Activated T-helper 1 cell treated with anti-CD3 and anti-CD28 coated beads, Interleukin-12 subunit alpha, Interleukin-12 subunit beta, Interleukin-2, Interleukin-4 antibody, amounts not matched to agents 30 ng/mL and 10 ng/mL and 1 ng/mL, durations not matched to agents 14 hours and 24 hours and 36 hours (primary cell): ENCODE data around the gene MAP3K6. TPM values are rescaled to one million over a fixed set of nuclear protein-coding genes. Genes with fewer than 3 reads are reported as not detected.

ENCODE experiments used
- DNase-seq: peaks from one replicate; pipeline ENCODE4 v3.0.0; 2021; ENCODE audit warnings: low spot score
- H3K27ac Mint-ChIP-seq: one replicate; pipeline ENCODE4 v1.8.0; 2021; ENCODE audit warnings: mild to moderate bottlenecking, mixed read lengths
- H3K27me3 Mint-ChIP-seq: one replicate; pipeline ENCODE4 v1.8.0; 2022; ENCODE audit warnings: mild to moderate bottlenecking, moderate library complexity, mixed read lengths; ENCODE audit not compliant: insufficient read depth
- H3K36me3 Mint-ChIP-seq: one replicate; pipeline ENCODE4 v1.8.0; 2021; ENCODE audit warnings: low read depth, mixed read lengths
- H3K4me1 Mint-ChIP-seq: one replicate; pipeline ENCODE4 v1.8.0; 2021; ENCODE audit warnings: low read depth, mixed read lengths
- H3K4me3 Mint-ChIP-seq: one replicate; pipeline ENCODE4 v1.8.0; 2021; ENCODE audit warnings: mild to moderate bottlenecking, moderate library complexity, mixed read lengths
- H3K9me3 Mint-ChIP-seq: one replicate; pipeline ENCODE4 v1.8.0; 2021; ENCODE audit warnings: mixed read lengths
- intact Hi-C: fragments of 100-400 bp; cut with micrococcal nuclease; formaldehyde crosslinking; loops from one replicate; pipeline ENCODE4 v1.15.1; 2024
- total RNA-seq: library from RNA; stranded (reverse); gene quantifications from 2 replicates; pipeline ENCODE4 v1.2.3, GENCODE V29; 2022

MAP3K6 gene
- total RNA-seq, 1 donor from 2014 or later = 11.2 TPM

GRCh38 chr1:27345272-27345671 lies 21.5 kb downstream of the MAP3K6 start:
- Mint-ChIP-seq H3K36me3 (peaks cover 19% of the 10 kb centered on the region), H3K4me1 (peaks cover 43% of the 10 kb centered on the region), H3K27ac (no peak overlapping the region), H3K27me3 (no peaks in the 10 kb centered on the region), H3K9me3 (no peaks in the 10 kb centered on the region), H3K4me3 (no peak overlapping the region)
- no peak for DNase-seq
- intact Hi-C loops = no loop called here

DNA sequence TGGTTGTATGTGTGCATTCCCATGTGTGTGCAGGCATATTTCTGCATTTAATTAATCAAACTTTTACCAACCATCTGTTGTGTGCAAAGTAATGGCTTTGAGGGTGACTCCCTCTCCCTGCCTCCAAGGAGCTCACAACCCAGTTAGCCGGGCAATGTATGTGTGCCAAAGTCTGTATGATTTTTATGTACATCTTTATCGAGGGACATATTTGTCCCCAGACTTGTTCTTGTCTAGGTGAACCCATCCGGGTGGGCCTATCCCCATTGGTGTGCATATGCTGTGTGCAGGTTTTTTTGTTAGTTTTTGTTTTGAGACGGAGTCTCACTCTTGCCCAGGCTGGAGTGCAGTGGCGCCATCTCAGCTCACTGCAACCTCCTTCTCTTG lies 23.1 kb downstream of the MAP3K6 start:
- Mint-ChIP-seq H3K9me3 (no peaks in the 10 kb centered on the region), H3K27ac (peak overlapping the region; percentile 99), H3K36me3 (peaks cover 28% of the 10 kb centered on the region), H3K4me1 (peaks cover 59% of the 10 kb centered on the region), H3K4me3 (peak overlapping the region; percentile 93), H3K27me3 (no peaks in the 10 kb centered on the region)
- DNase-seq = no peak
- intact Hi-C loops = loop anchor here (5.0 kb wide), 1 partner anchor 1209 kb away; the partner anchor contains the start of gene TRNAU1AP

- H3K27me3 Mint-ChIP-seq = no peaks in the 10 kb centered on the region
- peak overlapping the region; percentile 99 for H3K27ac Mint-ChIP-seq
- H3K4me1 Mint-ChIP-seq = peaks cover 59% of the 10 kb centered on the region
- peaks cover 26% of the 10 kb centered on the region for H3K36me3 Mint-ChIP-seq
- intact Hi-C loops = loop anchor here (1.0 to 5.0 kb wide), 2 partner anchors 14 to 1209 kb away; partner anchors contain the start of gene TRNAU1AP
- H3K9me3 Mint-ChIP-seq = no peaks in the 10 kb centered on the region
- peak overlapping the region; percentile 93 for H3K4me3 Mint-ChIP-seq
- peak; percentile 72 for DNase-seq
These were observed 23.8 kb downstream of the MAP3K6 start for GRCh38 chr1:27342778-27343638.

DNA sequence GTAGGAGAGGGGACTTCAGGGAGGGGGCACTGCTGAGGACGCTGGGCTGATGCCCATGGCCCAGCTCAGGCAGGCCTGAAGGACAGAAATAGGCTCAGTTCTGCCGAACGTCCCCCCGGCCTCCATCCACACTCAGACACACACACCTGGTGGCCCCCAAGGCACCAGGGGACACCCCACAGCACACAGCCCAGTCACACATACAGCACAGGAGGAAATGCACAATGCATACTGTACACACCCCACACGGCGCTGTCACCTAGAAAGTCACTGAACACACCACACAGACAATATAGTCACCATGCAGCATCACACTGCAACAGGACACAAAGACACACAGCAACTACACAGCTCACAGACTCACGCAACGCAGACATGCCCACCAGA lies 24.4 kb downstream of the MAP3K6 start:
- peak overlapping the region; percentile 99 for H3K27ac Mint-ChIP-seq
- H3K36me3 Mint-ChIP-seq = peaks cover 24% of the 10 kb centered on the region
- H3K9me3 Mint-ChIP-seq = no peaks in the 10 kb centered on the region
- H3K4me3 Mint-ChIP-seq = peak overlapping the region; percentile 93
- intact Hi-C loops = loop anchor here (1.0 to 5.0 kb wide), 2 partner anchors 15 to 1210 kb away; partner anchors contain the start of gene TRNAU1AP
- H3K27me3 Mint-ChIP-seq = no peaks in the 10 kb centered on the region
- peaks cover 59% of the 10 kb centered on the region for H3K4me1 Mint-ChIP-seq
- DNase-seq = no peak

GRCh38 chr1:27341525-27342252 lies 25.1 kb downstream of the MAP3K6 start, which contains the start of gene SYTL1:
Gene SYTL1, plus strand, starts transcription at chr1:27342022. Its CDS starts 3,313 bp downstream, at chr1:27345335.
- Mint-ChIP-seq H3K27me3 (no peaks in the 10 kb centered on the region), H3K4me3 (peak within 1 kb of the TSS; percentile 93), H3K27ac (peak within 1 kb of the TSS; percentile 99), H3K36me3 (peaks cover 24% of the 10 kb centered on the region), H3K4me1 (peaks cover 59% of the 10 kb centered on the region), H3K9me3 (no peaks in the 10 kb centered on the region)
- peak; percentile 63 for DNase-seq
- intact Hi-C loops = loop anchor here (1.0 to 5.0 kb wide), 3 partner anchors 16 to 1211 kb away; partner anchors contain the start of genes TMEM222 and TRNAU1AP

GRCh38 chr1:27339213-27339612 lies 27.5 kb downstream of the MAP3K6 start:
- no peak overlapping the region for H3K4me3 Mint-ChIP-seq

DNA sequence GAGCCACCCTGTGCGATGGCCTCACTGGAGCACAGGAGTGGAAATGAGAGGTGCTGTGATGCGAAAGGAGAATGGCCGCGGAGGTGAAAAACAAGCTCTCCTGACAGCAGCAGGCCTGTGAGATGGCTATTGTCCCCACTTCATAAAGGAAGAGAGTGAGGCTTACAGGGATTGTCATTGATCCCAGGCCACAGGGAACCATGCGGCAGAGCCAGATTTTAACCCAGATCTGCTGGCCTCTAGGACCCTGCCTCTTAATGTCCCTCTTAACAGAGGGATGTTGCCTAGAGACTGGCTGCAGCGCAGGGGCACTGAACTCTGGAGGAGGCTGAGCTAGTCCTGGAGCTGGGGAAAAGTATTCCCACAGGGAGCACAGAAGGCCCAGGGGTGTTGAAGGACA lies 28.0 kb downstream of the MAP3K6 start:
- peak overlapping the region; percentile 67 for H3K27ac Mint-ChIP-seq

More at GRCh38 chr1:27339213-27339612, 27.5 kb downstream of the MAP3K6 start:
- Mint-ChIP-seq H3K4me1 (peaks cover 55% of the 10 kb centered on the region), H3K9me3 (no peaks in the 10 kb centered on the region), H3K27ac (peak overlapping the region; percentile 67), H3K36me3 (peaks cover 25% of the 10 kb centered on the region), H3K27me3 (no peaks in the 10 kb centered on the region)
- no peak for DNase-seq
- intact Hi-C loops = no loop called here

GRCh38 chr1:27336756-27337155 lies 30.0 kb downstream of the MAP3K6 start:
- no peak overlapping the region for H3K4me3 Mint-ChIP-seq
- no peak overlapping the region for H3K27ac Mint-ChIP-seq
- no peaks in the 10 kb centered on the region for H3K27me3 Mint-ChIP-seq
- no peaks in the 10 kb centered on the region for H3K9me3 Mint-ChIP-seq
- no peak for DNase-seq
- intact Hi-C loops = no loop called here
- H3K36me3 Mint-ChIP-seq = peaks cover 35% of the 10 kb centered on the region
- peaks cover 47% of the 10 kb centered on the region for H3K4me1 Mint-ChIP-seq

More for the DNA sequence above, 28.0 kb downstream of the MAP3K6 start:
- no peaks in the 10 kb centered on the region for H3K27me3 Mint-ChIP-seq
- no peak overlapping the region for H3K4me3 Mint-ChIP-seq
- DNase-seq = no peak
- H3K36me3 Mint-ChIP-seq = peaks cover 28% of the 10 kb centered on the region
- H3K9me3 Mint-ChIP-seq = no peaks in the 10 kb centered on the region
- intact Hi-C loops = no loop called here
- H3K4me1 Mint-ChIP-seq = peaks cover 51% of the 10 kb centered on the region

GRCh38 chr1:27335506-27336422 lies 31.0 kb downstream of the MAP3K6 start:
- Mint-ChIP-seq H3K27me3 (no peaks in the 10 kb centered on the region), H3K4me3 (no peak overlapping the region), H3K27ac (no peak overlapping the region), H3K36me3 (peaks cover 39% of the 10 kb centered on the region), H3K9me3 (no peaks in the 10 kb centered on the region), H3K4me1 (peaks cover 37% of the 10 kb centered on the region)
- intact Hi-C loops = no loop called here
- DNase-seq = no peak

DNA sequence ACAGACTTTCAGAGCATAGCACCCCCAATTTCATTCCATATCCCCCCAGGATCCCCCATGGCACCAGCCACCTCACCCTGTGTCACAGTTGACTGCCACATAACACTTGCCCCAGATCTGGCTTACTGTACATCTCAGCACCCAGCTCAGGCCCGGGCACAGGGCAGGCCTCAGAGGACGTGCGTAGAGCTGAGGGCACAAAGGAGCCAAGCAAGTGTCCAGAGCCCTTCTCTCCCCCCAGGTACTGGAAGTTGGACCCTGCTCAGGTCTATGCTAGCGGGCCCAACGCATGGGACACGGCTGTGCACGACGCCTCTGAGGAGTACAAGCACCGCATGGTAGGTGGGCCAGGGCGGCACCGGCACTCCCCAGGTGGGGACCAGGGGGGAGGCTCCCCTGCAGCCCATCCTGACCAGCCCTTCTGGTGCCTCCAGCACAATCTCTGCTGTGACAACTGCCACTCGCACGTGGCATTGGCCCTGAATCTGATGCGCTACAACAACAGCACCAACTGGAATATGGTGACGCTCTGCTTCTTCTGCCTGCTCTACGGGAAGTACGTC lies 33.0 kb downstream of the MAP3K6 start:
- H3K4me3 Mint-ChIP-seq = no peak overlapping the region
- H3K27me3 Mint-ChIP-seq = no peaks in the 10 kb centered on the region
- intact Hi-C loops = no loop called here
- no peaks in the 10 kb centered on the region for H3K9me3 Mint-ChIP-seq
- H3K4me1 Mint-ChIP-seq = peaks cover 17% of the 10 kb centered on the region
- H3K27ac Mint-ChIP-seq = peak overlapping the region; percentile 20
- H3K36me3 Mint-ChIP-seq = peaks cover 32% of the 10 kb centered on the region
- DNase-seq = no peak

DNA sequence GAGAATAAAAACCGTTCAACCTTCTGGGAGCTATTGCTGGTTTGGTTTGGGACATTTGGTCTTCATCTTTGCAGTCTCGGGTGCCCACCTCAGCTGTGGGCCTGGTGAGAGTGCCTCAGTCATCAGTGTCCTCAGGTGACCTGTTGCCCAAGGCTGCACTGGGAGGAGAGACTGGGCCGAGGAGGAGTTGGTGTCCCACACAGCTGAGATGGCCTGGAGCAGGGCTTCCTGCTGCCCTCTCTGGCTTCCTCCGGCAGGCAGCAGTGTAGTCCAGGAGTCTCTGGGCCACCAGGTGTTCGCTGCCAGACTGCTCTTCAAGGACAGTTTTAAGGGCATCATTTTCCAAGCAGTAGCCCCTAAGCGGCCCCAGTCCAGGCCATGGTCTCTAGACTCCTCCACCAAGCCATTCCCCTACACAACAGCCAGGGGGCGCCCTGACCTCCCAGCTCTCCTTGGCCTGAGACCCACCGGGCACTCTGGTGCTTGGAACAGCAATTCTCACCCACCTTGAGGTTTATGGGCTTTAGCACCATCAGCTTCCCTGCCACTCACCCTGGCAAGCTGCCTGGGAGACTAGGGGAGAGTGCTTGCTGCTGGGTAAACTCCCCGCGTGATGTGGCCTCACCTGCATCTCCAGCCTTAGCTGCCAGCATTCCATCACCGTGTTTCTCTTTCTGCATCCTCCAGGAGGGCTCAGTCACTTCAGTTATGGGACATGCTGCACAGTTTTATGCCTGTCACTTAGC lies 34.1 kb downstream of the MAP3K6 start:
- intact Hi-C loops = loop anchor here (1.0 kb wide), 1 partner anchor 56 kb away; no protein-coding TSS in a partner anchor
- Mint-ChIP-seq H3K9me3 (no peaks in the 10 kb centered on the region), H3K27me3 (no peaks in the 10 kb centered on the region), H3K27ac (peak overlapping the region; percentile 34), H3K36me3 (peaks cover 32% of the 10 kb centered on the region), H3K4me3 (no peak overlapping the region), H3K4me1 (peaks cover 21% of the 10 kb centered on the region)
- DNase-seq = peak; percentile 31
